NOMO-1 treated with DMSO at 0.1 percent for 48 hours (cell line): Measurements from ENCODE around the gene PDZRN3.

ENCODE experiments used
- DNase-seq: peaks from one replicate; lab custom pipeline; 2025; ENCODE audit not compliant: unreplicated experiment; lab: John Stamatoyannopoulos, UW

The PDZRN3 gene

GRCh38 chr3:73432023-73432705 lies 192.6 kb downstream of the PDZRN3 start:
- DNase-seq = peak; percentile 22

GRCh38 chr3:73431183-73431900 lies 193.4 kb downstream of the PDZRN3 start:
- no peak for DNase-seq

DNA sequence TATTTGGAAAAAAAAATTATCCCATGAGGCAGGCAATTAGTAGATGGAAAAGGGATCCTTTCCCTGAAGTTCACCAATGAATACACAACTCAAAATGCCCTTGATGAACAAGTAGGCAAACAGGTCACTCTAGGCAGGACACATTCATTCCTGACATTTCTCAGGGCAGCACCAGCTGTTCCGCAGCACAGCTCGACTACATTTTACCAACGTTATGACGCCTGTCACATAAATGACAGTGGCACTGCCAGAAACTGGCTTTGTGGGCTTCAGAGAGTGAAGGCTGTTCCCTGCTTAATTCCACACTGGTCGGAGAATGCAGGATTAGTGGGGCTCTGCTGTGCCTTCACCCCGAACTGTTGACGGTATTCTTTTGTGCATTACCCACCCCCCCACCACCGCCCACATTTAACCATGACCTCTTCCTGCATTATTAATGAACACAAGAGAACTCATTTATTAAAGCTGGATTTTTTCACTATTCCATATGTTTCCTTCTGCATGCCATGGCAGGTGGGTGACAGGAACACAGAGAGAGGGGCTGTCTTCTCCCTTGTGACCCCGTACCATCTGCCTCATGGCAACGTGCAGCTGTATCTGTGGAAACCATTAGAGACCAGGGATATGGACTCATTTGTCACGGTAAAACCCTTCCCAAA lies 197.6 kb downstream of the PDZRN3 start:
- DNase-seq = no peak

DNA sequence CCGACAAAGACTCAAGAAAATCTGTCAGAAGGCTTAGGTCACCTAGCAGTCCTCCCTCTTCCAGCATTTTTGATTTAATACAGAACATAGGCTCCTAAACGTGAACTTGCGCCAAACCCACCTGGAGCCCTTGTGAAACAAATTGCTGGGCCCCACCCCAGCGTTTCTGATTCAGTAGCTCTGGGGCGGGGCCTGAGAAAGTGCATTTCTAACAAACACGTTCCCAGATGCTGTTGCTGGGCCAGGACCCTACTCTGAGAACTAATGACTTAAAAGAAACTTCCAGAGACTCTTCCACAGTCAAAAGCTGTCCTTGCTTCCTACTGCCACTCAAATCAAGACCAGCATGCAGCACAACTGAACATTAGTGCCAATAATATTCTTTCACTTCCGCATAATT lies 198.1 kb downstream of the PDZRN3 start:
- no peak for DNase-seq

GRCh38 chr3:73423116-73423515 lies 201.6 kb downstream of the PDZRN3 start:
- no peak for DNase-seq

DNA sequence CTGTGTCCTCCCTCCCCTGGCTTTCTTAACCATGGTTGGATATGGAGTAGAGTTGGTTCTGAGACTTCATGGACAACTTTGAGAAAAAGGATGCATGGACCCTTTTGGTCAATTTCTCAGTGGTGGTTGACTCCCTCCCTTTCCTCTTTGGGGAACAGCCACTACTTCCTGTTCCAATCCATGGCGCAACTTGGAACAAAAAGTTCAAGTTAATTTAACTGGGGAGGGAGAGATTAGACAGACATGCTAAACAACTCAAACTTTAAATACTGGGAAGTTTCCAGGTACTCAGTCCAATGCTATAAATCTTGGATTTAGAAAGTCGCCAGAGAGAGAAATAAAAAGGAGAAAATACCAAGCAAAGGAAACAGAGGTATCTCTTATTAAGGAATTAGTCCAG lies 202.2 kb downstream of the PDZRN3 start:
- DNase-seq = no peak

GRCh38 chr3:73419942-73420341 lies 204.8 kb downstream of the PDZRN3 start:
- DNase-seq = no peak

DNA sequence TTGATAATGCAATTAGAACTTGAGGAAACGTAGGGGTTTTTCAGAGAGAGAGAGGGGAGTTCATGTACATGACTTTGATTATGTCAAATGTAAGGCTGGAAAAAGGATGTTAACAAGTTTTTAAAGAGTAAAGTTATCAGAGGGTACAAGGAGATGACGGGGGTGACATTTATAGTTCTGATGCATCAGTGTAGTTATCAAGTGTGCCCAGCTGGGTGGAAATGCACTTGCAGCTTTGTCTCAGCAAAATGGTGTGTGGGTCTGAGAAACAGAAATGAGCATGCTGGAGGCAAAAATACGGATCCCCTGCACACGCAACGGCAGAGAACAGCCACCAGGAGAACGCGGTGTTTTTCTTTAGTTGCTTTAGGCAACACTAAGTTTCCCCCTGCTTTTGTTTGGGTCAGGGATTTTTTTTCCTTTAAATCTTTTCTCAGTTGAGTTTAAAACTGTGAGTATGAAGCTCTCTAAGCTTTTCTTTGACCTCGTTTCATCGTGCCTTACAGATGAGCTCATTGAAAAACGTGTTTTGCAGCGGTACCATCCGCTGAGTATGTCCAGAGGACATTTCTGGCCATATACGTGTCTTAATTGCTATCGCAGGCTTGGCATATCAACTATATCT lies 205.4 kb downstream of the PDZRN3 start:
- DNase-seq = no peak

DNA sequence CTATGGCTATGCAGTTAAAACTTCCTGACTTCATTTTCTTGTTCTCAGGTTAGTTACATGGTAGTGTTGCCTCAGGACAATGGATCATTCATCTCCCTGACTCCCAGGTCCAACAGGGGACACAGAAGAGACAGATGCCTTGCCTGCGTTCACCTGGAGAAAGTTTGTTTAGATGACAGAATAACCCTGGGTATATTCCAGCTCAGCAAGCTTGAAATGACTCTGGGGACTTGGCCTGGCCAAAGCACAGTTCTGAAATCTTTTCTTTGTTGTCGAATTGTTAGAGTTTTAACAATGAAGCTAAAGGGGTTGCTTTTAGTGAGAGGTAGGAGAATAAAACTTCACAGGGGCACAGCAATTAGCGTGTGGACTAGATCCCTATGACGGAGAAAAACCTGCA lies 206.1 kb downstream of the PDZRN3 start:
- DNase-seq = no peak

GRCh38 chr3:73415118-73415517 lies 209.6 kb downstream of the PDZRN3 start:
- no peak for DNase-seq

DNA sequence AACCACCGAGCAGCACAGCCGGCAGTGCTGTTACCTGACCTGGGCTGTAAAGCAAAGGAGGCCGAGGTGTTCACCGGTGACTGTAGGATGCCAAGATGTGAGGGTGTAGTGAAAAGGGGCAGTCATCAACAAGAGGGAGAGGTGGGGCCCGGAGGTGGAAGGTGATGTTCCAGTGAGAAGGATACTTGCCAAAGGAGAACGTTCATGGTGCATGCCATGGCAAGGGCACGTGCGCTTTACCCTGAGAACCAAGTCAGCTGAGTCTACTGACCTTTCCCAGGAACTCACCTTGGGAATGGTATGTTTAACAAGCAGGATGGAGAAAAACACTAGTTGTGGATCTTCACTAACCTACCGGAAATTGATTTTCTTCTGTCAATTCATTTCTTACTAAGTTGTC lies 211.1 kb downstream of the PDZRN3 start:
- DNase-seq = no peak

DNA sequence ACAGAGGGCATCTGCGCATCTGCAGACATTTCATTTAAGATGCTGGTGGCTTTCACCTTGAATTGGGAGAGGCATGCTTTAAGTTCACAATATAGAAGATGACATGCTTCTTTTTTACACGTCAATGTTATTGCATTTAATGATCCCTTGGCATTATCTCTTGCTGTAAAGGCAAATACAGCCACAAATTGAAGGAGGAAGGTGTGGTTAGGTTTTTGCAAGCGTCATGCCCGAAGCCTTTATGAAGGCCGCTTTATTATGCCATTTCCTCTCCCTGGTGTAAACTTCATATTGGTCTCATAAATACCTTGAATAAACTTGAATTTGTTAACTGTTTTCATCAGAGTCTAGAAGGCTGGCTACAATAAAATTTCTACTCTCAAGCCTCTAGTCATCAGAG lies 212.7 kb downstream of the PDZRN3 start:
- DNase-seq = peak; percentile 7

- DNase-seq = no peak
These were observed 213.2 kb downstream of the PDZRN3 start for GRCh38 chr3:73411545-73411944.

DNA sequence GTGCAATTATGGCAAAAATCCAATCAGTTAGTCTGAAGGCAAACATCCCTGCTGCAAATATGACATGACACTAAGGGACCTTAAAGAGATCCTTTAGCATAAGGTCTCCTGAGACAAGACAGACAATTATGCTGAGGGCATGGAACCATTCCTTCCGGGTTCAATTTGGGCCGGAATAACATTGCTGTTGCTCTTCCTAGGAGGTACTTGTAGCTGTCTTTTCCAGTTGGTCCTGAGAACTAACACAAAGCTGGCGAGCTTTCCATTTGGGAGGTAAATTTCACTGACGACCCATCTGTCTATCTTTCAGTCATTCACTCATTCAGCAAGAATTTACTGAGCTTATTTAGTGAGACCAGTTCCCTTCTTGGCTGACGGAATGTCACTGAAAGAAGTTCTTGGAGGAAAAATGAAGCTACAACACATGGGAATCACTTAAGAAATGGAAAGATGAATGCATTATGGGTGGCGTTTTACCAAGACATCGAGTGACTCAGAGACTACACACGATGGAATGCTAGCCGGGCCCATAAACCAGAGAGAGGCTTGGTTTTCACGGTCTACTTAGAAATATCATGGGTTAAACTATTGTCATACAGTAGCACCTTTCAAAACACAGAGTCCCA lies 215.5 kb downstream of the PDZRN3 start:
- DNase-seq = no peak

DNA sequence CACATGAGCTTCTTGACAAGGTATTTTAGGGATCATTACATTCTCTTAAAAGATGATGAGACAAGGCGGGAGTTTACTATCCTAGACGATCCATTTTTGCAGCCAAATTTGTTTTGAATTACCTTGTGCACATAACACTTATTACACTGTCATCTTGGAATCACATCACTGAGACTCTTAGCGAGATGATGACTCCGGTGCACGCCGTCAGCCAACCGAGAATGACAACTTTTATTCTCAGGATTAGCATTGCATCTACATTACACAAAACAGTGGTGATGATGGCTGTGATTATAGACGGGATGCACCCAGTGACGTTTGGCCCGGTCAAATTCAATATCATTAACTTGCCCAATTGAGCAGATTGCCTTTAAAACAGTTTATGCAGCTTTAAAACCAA lies 216.1 kb downstream of the PDZRN3 start:
- no peak for DNase-seq

GRCh38 chr3:73407577-73407976 lies 217.2 kb downstream of the PDZRN3 start:
- DNase-seq = no peak

- no peak for DNase-seq
These were observed 218.9 kb downstream of the PDZRN3 start for GRCh38 chr3:73405853-73406252.

GRCh38 chr3:73405000-73405399 lies 219.7 kb downstream of the PDZRN3 start:
- DNase-seq = no peak

GRCh38 chr3:73404435-73404834 lies 220.3 kb downstream of the PDZRN3 start:
- no peak for DNase-seq

DNA sequence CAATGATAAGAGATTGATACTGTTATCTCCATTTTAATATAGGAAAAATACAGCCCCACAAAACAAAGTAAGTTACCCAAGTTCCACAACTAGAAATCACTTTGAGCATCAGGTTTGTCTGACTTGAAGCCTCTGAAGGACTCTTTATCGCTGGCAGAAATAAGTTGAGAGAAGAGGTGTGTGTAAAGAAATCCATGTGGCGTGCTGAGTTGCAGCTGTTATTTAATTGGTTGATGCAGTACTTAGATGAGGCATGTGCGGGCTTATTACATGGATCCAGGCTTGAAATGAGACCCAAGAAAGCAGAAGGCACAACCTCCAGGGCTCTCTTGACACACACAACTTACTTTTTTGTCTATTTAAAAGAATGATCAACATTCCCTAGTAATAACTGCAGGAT lies 221.3 kb downstream of the PDZRN3 start:
- DNase-seq = no peak

DNA sequence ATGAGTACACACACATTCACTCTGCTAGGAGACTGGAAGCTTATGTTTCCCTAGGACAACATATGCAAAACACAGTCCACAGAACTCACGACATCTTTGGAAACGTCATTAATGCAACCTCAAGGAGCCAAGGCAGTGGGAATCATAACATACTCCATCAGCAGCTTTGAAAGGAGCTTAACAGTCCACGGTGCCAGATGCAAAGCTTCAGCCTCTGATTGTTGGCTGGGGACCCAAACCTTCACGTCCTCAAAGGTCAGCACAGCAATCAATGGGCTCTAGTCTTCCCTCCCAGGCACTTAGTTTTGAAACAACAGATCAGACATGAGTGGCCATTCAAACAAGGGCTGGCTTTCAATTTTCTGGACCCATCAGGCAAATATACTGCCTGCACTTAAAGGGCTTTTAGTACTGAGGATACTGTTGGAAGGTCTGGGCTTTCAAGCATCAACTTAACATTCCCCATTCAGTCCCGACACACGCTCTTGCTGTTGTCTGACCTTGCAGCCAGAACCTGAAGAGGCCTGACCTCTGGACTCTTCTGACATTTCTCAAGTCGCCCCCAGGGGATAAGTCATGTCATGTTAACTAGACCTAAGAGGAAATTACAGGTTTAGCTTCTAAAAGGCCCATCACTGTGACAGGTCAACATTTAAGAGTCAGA lies 223.0 kb downstream of the PDZRN3 start:
- no peak for DNase-seq
